Measurements from ENCODE around the gene ANKRD11. TPM values are rescaled to one million over a fixed set of nuclear protein-coding genes. Genes with fewer than 3 reads are reported as not detected.

The ANKRD11 gene
- total RNA-seq, 4 donors from 2014 or later, result 67.0 to 107 (median 88.9) TPM

DNA sequence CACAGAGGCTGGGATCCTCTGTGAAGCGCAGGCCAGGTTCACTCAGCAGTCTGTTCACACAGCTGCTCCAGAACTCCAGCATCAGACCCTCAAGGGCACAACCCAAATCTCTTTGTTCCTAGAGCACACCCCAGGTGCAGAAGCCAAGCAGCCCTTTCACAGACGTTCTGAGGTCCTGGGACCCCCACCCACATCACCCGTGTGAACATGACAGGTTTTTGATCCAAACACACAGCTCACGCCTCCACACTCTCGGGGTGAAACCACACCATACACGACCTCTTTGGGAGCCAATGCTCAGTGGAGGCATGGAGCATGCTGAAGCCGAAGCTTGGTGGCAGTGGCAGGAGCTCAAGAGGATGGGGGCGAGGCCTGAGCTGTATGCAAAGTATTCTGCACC, 175.5 kb downstream of the ANKRD11 start:
- TF ChIP-seq EP300 (IDR thresholded peaks at IDR 0.05), result no peak
- TF ChIP-seq, protein P1, sequence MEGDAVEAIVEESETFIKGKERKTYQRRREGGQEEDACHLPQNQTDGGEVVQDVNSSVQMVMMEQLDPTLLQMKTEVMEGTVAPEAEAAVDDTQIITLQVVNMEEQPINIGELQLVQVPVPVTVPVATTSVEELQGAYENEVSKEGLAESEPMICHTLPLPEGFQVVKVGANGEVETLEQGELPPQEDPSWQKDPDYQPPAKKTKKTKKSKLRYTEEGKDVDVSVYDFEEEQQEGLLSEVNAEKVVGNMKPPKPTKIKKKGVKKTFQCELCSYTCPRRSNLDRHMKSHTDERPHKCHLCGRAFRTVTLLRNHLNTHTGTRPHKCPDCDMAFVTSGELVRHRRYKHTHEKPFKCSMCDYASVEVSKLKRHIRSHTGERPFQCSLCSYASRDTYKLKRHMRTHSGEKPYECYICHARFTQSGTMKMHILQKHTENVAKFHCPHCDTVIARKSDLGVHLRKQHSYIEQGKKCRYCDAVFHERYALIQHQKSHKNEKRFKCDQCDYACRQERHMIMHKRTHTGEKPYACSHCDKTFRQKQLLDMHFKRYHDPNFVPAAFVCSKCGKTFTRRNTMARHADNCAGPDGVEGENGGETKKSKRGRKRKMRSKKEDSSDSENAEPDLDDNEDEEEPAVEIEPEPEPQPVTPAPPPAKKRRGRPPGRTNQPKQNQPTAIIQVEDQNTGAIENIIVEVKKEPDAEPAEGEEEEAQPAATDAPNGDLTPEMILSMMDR (IDR thresholded peaks at IDR 0.05), result no peak
- TF ChIP-seq POLR2AphosphoS5 (IDR thresholded peaks at IDR 0.05), result no peak
- no peak for TF ChIP-seq POLR2A (IDR thresholded peaks at IDR 0.05)
- no peak for ATAC-seq
- Histone ChIP-seq H3K27me3 (no peaks in the 10 kb centered on the region), H3K4me1 (peaks cover 0 to 62% (median 41%) of the 10 kb centered on the region in 3 donors), H3K27ac (peak overlapping the region in 2 of 4 donors; percentile 6 to 53), H3K4me3 (no peak overlapping the region), H3K36me3 (peaks cover 0 to 31% of the 10 kb centered on the region in 2 donors), H3K9me3 (no peaks in the 10 kb centered on the region)
- 67% methylated on average over 3 of the region's 8 CpGs; no CpG with 5 or more reads in 1 of the 2 donors for WGBS, 2 donors (ENCODE audit: low coverage in 1 of 2)

DNA sequence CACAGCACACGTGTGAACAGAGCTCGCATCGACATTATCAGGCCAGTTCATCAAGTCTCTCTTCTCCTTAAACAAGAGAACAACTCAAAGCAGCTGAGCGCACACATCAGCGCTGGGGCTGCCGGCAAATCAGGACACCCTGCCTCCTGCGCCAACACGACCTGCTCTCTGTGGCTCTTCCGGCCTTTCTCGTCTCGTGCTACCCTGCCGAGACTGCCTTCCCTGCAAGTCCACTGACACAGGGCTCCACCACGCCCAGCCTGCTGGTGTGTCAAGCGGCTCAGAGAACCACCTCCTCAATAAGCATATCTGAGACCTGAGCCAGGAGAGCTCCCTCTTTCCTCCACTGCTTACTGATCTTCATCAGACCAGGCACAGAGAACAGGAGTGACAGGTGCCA, 176.0 kb downstream of the ANKRD11 start:
- WGBS, 2 donors (ENCODE audit: low coverage in 1 of 2), result 67 to 75% methylated on average over 4 to 9 of the region's 14 CpGs
- H3K36me3 ChIP-seq, result peaks cover 0 to 31% of the 10 kb centered on the region in 2 donors
- H3K4me1 ChIP-seq, result peaks cover 0 to 62% (median 36%) of the 10 kb centered on the region in 3 donors
- TF ChIP-seq POLR2A (IDR thresholded peaks at IDR 0.05) (no peak), EP300 (IDR thresholded peaks at IDR 0.05) (no peak), POLR2AphosphoS5 (IDR thresholded peaks at IDR 0.05) (no peak)
- TF ChIP-seq, protein P1 (IDR thresholded peaks at IDR 0.05), result no peak
- no peaks in the 10 kb centered on the region for H3K27me3 ChIP-seq
- H3K4me3 ChIP-seq, result no peak overlapping the region
- H3K27ac ChIP-seq, result peak overlapping the region in 2 of 4 donors; percentile 6 to 53
- no peaks in the 10 kb centered on the region for H3K9me3 ChIP-seq
- ATAC-seq, result no peak

DNA sequence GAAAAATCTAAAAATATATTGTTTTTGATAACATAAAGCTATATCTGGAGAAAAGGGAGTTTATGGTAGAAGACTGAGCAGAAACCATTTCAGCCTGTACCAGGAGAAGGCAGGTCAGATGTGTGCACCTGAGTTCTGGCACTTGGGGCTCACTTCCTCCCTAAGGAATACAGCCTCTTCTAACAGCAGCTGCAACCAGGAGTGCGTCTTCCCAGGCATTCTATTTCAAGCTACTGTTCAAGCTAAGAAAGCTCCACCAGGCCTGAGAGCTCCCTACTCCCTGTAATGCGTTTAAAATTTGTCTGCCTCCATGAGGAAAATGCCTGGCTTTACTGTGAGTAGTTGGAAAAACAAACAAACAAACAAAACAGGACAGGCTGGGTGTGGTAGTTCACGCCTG, 176.8 kb downstream of the ANKRD11 start:
- no peak for ATAC-seq
- Histone ChIP-seq H3K27me3 (no peaks in the 10 kb centered on the region), H3K36me3 (peaks cover 0 to 31% of the 10 kb centered on the region in 2 donors), H3K4me1 (peaks cover 0 to 62% (median 30%) of the 10 kb centered on the region in 3 donors), H3K4me3 (no peak overlapping the region), H3K9me3 (no peaks in the 10 kb centered on the region), H3K27ac (no peak overlapping the region)
- 75 to 80% methylated on average over 1 to 3 of the region's 3 CpGs for WGBS, 2 donors (ENCODE audit: low coverage in 1 of 2)
- TF ChIP-seq, protein P1 (IDR thresholded peaks at IDR 0.05), result no peak
- no peak for TF ChIP-seq EP300 (IDR thresholded peaks at IDR 0.05)
- TF ChIP-seq POLR2AphosphoS5 (IDR thresholded peaks at IDR 0.05), result no peak
- no peak for TF ChIP-seq POLR2A (IDR thresholded peaks at IDR 0.05)

DNA sequence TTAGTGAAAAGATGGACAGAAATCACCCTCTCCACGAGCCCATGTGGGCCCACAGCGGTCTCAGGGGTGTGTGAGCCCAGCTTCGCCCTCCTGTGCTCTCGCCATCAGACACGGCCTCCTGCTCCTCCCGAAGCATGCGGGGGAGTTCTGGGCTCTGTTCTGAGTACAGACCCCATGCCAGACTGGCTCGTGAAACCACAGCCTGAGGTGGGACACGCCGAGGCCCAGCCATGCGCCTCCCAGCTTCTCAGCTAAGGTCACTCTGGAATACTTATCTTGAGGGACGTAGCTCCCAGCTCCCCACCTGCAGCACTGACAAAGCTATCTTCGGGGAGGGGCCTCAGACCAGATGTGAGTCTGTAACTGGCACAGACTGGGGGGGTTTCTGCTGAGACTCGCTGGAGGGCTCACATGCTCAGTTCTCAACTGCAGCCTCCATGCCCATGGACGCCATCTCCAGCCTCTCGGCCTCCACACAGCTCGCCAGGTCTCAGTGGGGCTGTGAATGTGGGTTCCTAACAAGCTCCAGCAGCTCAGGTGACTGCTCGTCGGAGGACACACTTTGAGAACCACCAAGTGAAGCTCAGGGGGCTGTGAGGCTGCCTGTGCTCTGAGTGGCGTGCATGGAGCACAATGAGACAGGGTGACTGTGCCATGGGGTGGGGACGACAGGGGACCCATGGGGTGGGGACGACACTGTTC, 177.6 kb downstream of the ANKRD11 start:
- no peak for TF ChIP-seq POLR2AphosphoS5 (IDR thresholded peaks at IDR 0.05)
- no peak for TF ChIP-seq EP300 (IDR thresholded peaks at IDR 0.05)
- TF ChIP-seq, protein P1 (IDR thresholded peaks at IDR 0.05), result no peak
- no peak for TF ChIP-seq POLR2A (IDR thresholded peaks at IDR 0.05)
- ATAC-seq, result no peak
- Histone ChIP-seq H3K27me3 (no peaks in the 10 kb centered on the region), H3K36me3 (peaks cover 0 to 31% of the 10 kb centered on the region in 2 donors), H3K4me3 (no peak overlapping the region), H3K4me1 (peaks cover 0 to 62% (median 23%) of the 10 kb centered on the region in 3 donors), H3K27ac (no peak overlapping the region), H3K9me3 (no peaks in the 10 kb centered on the region)
- WGBS, 2 donors (ENCODE audit: low coverage in 1 of 2), result no CpG with 5 or more reads among the region's 22 CpGs

DNA sequence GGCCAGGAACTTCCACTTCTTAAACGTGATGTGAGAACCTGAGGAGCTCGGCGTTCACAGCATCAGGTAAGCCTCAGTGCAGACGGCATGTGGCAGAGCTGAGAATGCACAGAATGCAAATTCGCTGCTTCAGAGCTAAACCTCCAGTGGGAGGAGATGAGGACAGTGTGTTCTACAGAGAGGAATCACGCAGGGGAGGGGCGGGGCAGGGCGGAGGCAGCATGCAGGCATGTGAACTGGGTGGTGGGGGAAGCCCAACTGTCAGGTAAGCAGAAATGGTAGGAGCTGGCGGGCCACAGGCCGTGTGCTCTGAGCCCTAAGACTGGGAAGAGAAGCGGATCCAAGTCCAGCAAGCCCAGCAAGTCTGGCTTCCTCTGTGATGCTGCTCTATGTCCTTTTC, 178.2 kb downstream of the ANKRD11 start:
- Histone ChIP-seq H3K27me3 (no peaks in the 10 kb centered on the region), H3K27ac (no peak overlapping the region), H3K9me3 (no peaks in the 10 kb centered on the region), H3K4me1 (peaks cover 0 to 62% (median 20%) of the 10 kb centered on the region in 3 donors), H3K36me3 (peaks cover 0 to 31% of the 10 kb centered on the region in 2 donors), H3K4me3 (no peak overlapping the region)
- TF ChIP-seq EP300 (IDR thresholded peaks at IDR 0.05), result no peak
- no peak for ATAC-seq
- 80 to 88% methylated on average over 1 to 8 of the region's 11 CpGs for WGBS, 2 donors (ENCODE audit: low coverage in 1 of 2)
